GM12864 (cell line): Measurements from ENCODE around the gene CFAP97D1.

Experiments
- DNase-seq: peaks from one replicate; pipeline ENCODE4 v3.0.0-alpha.2; 2011; ENCODE audit warnings: low read depth
- H3K4me3 ChIP-seq: 2 replicates; pipeline ENCODE4 v1.5.1; 2011; ENCODE audit warnings: mild to moderate bottlenecking, low read depth, low read length, control low read depth
- TF ChIP-seq, protein P1 (sequence below): IDR thresholded peaks from 2 replicates; pipeline ENCODE4 v1.5.1; 2011; ENCODE audit warnings: low read depth, mild to moderate bottlenecking, moderate library complexity, low read length, control low read depth, inconsistent platforms; ENCODE audit errors: missing control alignments

The CFAP97D1 gene

DNA sequence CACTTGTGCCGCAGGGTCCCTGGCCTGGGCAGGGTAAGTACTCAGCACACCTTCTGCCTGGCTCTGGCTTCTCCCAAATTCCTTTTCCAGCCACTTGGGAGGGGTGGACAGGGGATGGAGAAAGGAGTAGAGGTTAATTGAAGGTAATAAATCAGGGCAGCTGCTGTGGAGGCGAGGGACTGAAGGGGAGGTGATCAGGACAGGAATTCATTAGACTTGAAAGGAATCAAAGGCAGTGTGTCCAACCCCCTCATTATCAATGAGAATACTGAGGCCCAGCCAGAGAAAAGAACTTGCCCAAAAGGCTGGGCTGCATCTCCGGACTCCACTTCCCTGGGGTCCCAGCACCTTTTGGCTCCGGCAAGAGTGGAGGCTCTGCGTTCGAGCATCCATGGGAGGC lies 24.0 kb upstream of the CFAP97D1 start:
- H3K4me3 ChIP-seq, result no peak overlapping the region
- no peak for DNase-seq
- TF ChIP-seq, protein P1, sequence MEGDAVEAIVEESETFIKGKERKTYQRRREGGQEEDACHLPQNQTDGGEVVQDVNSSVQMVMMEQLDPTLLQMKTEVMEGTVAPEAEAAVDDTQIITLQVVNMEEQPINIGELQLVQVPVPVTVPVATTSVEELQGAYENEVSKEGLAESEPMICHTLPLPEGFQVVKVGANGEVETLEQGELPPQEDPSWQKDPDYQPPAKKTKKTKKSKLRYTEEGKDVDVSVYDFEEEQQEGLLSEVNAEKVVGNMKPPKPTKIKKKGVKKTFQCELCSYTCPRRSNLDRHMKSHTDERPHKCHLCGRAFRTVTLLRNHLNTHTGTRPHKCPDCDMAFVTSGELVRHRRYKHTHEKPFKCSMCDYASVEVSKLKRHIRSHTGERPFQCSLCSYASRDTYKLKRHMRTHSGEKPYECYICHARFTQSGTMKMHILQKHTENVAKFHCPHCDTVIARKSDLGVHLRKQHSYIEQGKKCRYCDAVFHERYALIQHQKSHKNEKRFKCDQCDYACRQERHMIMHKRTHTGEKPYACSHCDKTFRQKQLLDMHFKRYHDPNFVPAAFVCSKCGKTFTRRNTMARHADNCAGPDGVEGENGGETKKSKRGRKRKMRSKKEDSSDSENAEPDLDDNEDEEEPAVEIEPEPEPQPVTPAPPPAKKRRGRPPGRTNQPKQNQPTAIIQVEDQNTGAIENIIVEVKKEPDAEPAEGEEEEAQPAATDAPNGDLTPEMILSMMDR, result no peak

DNA sequence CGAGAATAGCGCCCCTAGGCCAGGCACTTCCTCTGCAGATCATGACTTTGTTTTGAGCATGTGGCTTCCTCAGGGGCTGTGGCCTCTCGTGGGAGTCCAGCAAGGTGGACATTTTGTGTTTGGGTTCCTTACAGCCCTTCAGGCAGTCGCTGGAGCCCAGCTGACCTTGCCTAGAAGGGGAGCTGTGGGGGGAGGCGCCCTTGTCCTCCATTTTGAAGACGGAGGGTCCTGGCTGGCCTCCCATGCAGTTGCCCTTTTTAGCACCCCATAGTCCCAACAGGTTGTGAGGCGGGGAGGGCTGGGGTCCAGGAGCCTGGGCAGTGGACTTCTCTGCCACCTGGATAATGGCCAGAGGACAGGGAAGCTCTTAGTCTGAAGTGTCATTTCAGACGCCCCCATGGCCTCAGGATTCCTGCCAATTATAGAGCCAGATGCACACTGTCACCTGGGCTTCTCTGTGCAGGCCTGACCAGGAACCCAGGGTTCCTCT lies 23.0 kb upstream of the CFAP97D1 start:
- DNase-seq, result no peak
- TF ChIP-seq, protein P1, result no peak
- H3K4me3 ChIP-seq, result no peak overlapping the region

DNA sequence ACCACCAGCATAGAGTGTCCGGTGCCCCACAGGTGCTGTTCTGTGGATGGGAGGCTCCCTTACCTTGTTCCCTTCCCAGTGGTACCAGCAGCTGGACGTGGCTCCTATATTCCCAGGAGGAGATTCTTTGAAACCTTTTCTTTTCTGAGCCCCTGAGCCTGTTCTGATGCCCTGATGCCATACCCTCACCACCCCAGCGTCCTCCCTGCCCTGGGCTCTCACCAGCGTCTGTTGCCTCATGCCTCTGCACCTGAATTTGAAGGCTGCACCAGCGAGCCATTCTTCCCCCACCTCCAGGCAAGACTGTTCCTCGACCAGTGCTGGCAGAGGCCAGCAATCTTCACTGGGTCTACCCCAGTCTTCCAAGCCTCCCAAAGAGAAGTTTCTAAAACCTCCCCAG lies 22.1 kb upstream of the CFAP97D1 start:
- no peak for DNase-seq
- TF ChIP-seq, protein P1, result no peak
- no peak overlapping the region for H3K4me3 ChIP-seq

DNA sequence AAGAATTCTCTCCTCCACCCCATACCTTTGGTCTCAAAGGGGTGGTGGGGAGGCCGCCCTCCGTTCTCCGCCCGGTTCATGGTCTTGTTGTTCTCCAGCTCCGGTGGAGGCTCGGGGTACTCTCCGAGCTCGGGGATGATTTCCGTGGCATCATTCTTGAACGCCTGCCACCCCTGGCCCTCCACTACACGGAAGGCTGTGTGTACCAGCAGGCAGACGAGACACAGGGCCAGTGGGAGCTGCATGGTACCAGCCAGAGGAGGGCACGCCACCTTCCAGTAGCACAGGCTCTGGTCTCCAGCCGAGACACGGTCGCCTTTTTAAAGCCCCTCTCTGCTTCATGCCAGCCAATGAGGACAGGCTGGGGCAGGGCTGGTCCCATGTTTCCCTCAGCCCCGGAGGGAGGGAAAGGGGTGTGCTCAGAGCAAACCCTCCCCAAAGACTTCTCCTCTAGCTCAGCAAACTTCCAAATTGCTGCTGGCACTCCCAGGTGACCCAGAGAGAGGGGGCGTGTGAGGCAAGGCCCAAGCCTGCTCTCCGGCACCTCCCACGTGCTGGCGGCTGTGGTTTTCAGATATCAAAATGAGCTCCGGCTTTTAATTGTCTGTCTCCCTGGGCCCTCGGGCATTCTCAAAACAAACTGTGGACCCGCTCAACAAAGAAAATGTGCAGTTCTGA lies 21.6 kb upstream of the CFAP97D1 start, which contains the start of gene SOST:
Gene SOST (minus strand): TSS at position 295 of the 678 bp plus-strand sequence. CDS start 50 bp downstream, at position 245.
- no peak within 1 kb of the TSS for H3K4me3 ChIP-seq
- DNase-seq, result no peak
- TF ChIP-seq, protein P1, result no peak

DNA sequence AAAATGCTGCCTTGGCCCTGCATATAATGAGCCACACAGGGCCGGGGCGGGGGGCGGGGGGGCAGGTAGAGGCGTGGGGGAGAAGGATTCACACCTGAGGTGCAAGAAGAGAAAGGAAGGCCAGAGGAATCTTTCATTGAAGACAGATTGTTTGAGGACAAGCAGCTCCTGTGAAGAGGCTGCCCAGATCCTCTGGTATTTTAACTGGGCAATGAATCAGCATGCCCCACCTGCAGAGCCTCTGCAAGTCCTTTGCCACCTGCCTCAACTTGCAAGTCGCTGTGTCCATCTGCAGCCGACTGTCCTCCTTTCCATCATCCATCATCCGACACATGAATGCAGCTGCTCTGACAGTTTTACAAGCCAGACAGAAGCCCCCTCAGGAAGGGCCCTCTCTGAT lies 20.4 kb upstream of the CFAP97D1 start:
- H3K4me3 ChIP-seq, result no peak overlapping the region
- TF ChIP-seq, protein P1, result no peak
- no peak for DNase-seq

DNA sequence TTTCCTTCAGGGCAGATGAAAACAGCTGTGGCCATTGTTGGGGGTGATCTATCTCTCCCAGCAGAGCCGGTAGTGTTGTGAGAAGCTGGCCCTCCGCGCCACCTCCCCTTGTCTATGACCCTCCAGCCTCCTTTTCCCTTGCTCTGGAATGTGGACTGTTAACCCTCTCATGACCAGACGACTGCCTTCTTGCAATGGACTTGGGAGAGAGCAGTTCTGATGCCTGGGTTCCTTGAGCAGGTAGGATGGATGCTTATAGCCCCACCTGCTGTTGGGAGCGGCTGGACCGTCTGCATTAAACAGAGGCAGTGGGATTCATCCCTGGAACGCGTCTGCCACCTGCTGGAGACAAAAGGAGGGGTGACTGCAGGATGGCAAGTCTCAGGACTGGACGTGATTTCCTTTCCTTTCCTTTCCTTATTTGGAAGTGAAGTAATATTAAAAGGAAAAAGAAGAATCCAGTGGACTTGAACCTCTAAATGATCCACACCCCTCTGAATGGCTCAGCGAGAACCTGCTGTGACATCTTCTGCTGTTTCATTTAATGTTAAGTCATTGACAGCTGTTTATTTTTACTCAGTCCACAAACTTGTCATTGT lies 19.9 kb upstream of the CFAP97D1 start:
- TF ChIP-seq, protein P1, result peak; percentile 96
- no peak overlapping the region for H3K4me3 ChIP-seq
- peak; percentile 60 for DNase-seq
